Skeletal muscle tissue (tissue), 4 donors: ENCODE measurements around the gene STX19. TPM values are rescaled to one million over a fixed set of nuclear protein-coding genes. Genes with fewer than 3 reads are reported as not detected.
"Not testable (repeated sequence)": the region's sequence is repeated elsewhere in the genome, so short reads cannot be mapped to it uniquely, and the experiment has no call there.

Experiments
- H3K27ac ChIP-seq: one replicate; pipeline ENCODE4 v1.7.0; 2013; ENCODE audit warnings: mild to moderate bottlenecking, low read depth, low read length, inconsistent platforms
- H3K27me3 ChIP-seq, 3 donors: one replicate each; pipeline ENCODE4 v1.7.0; 2013; ENCODE audit warnings: low read length in 3 of 3; ENCODE audit not compliant: control insufficient read depth in 3 of 3, insufficient read depth in 3 of 3
- H3K36me3 ChIP-seq, 3 donors: one replicate each; pipeline ENCODE4 v1.7.0; 2013; ENCODE audit warnings: low read length in 3 of 3; ENCODE audit not compliant: control insufficient read depth in 3 of 3, insufficient read depth in 3 of 3
- H3K4me1 ChIP-seq, 3 donors: one replicate each; pipeline ENCODE4 v1.7.0; 2013; ENCODE audit warnings: low read length in 3 of 3, mild to moderate bottlenecking in 3 of 3; ENCODE audit not compliant: control insufficient read depth in 3 of 3, insufficient read depth in 3 of 3
- H3K4me3 ChIP-seq, 3 donors: one replicate each; pipeline ENCODE4 v1.7.0; 2013; ENCODE audit warnings: low read length in 3 of 3
- H3K9ac ChIP-seq, 3 donors: one replicate each; pipeline ENCODE4 v1.7.0; 2013; ENCODE audit warnings: low read length in 3 of 3, mild to moderate bottlenecking in 3 of 3, moderate library complexity in 2 of 3, low read depth in 1 of 3
- H3K9me3 ChIP-seq, 3 donors: one replicate each; pipeline ENCODE4 v1.7.0; 2013; ENCODE audit warnings: low read length in 3 of 3; ENCODE audit not compliant: control insufficient read depth in 3 of 3
- total RNA-seq: library from RNA; depleted of rRNA; stranded (reverse); fragments of >200 nt; gene quantifications from one replicate; pipeline ENCODE4 v1.2.3, GENCODE V29; 2014
- donor health status: Osteomylitis.

STX19 gene
- total RNA-seq, 1 donor from 2014 or later, result not detected

DNA sequence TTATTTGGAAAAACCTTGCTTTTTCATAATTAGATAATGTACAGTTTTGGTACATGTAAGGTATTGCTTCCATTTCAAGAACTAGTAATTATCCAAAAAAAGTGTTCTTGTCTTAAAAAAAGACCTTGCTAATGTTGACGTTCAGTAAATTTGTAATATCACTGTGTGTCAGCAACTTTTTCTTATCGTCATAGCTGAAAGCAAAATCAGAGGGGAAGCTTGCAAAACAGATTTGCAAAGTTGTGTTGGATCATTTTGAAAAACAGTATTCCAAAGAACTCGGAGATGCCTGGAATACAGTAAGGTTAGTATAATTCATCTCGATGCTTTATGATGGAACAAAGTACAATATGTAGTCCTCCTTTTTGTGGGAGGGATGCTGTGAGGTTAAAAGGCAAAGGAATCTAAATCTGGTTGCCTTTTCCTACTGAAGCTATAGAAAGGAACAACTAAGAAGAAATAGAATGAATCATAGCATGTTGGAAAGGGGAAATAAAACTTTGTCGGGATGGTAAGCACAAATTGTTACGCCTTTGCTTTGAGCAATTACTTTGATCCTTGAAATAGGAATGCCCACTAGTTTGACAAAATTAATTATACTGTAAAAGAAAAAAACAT is 36.0 kb upstream of the STX19 start:
- H3K4me1 ChIP-seq, result peaks cover 3 to 12% (median 11%) of the 10 kb centered on the region in 3 donors
- peaks cover 0 to 11% (median 10%) of the 10 kb centered on the region in 3 donors for H3K36me3 ChIP-seq
- no peaks in the 10 kb centered on the region for H3K27me3 ChIP-seq
- peak overlapping the region; percentile 87 for H3K27ac ChIP-seq
- H3K9me3 ChIP-seq, result no peaks in the 10 kb centered on the region
- peak overlapping the region in 1 of 3 donors; percentile 89 for H3K9ac ChIP-seq
- no peak overlapping the region for H3K4me3 ChIP-seq

DNA sequence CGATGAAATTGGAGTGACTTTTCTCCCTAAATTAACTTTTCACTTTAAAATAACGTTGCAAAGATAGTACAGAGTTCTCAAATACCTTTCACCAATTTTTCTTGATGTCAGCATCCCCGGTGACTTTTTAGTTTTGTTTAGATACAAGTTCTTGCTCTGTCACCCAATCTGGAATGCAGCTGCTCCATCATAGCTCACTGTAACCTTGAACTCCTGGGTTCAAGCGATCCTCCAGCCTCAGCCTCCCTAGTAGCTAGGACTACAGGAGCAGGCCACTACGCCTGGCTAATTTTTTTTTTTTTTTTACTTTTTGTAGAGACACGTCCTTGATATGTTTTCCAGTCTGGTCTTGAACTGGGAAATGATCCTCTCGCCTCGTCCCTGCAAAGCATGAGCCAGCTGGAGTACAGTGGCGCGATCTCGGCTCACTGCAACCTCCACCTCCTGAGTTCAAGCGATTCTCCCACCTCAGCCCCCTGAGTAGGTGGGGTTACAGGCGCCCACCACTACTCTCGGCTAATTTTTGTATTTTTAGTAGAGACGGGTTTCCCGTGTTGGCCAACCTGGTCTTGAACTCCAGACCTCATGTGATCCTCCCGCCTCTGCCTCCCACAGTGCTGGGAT is 35.2 kb upstream of the STX19 start:
- Histone ChIP-seq H3K4me1 (peaks cover 3 to 12% (median 11%) of the 10 kb centered on the region in 3 donors), H3K36me3 (peaks cover 0 to 11% (median 10%) of the 10 kb centered on the region in 3 donors), H3K4me3 (peak overlapping the region; percentile 89 to 91 (median 89)), H3K27me3 (no peaks in the 10 kb centered on the region), H3K9ac (peak overlapping the region; percentile 84 to 89 (median 88)), H3K9me3 (no peaks in the 10 kb centered on the region), H3K27ac (peak overlapping the region; percentile 87)

DNA sequence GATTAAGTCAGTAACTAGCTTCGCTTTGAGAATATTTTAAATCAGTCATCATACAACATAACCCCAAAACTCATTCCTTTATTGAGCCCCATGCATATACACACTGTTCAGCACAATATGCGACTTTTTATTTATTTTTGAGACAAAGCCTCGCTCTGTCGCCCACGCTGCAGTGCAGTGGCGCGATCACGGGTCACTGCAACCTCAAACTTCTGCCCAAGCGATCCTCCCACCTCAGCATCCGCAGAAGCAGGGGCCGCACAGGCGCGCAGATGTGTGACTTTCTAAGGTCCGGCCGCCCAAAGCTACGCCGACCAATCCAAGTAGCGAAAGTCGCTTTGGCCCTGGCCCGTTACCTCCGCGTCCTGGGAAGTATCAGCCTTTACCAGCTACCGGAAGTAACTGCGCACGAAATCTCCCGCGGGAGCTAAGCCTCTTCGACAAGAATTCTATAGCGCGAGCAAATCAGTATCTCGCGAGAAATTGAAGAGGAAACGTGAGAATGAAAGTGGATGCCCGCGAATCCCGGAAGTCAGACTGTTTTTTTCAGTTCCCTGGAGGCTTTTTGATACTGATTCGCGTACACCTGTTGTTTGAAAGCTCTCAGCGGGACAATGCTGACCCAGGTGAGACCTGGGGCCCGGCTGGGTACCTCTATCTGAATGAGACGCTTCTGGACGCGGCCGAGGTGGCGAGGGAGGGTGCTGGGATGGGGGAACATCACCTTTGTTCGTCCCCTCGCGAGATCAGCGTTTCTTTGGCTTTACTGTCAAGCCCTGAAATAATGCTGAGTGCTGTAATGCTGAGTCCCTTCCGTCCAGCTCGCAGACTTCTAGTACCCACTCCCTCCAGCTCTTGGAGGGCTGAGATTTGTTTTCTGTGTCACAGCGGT is 34.4 kb upstream of the STX19 start, which contains the start of the genes DHFR2 and NSUN3:
DHFR2 (minus strand) TSS at position 404 of the 892 bp plus-strand sequence. CDS start 1,405 bp downstream, outside the sequence.
NSUN3 (plus strand) TSS at position 549 of the 892 bp plus-strand sequence; CDS start at position 615, 66 bp downstream.
- H3K9ac ChIP-seq, result peak within 1 kb of the TSS; percentile 84 to 89 (median 88)
- H3K4me1 ChIP-seq, result peaks cover 3 to 12% (median 11%) of the 10 kb centered on the region in 3 donors
- H3K27ac ChIP-seq, result peak within 1 kb of the TSS; percentile 87
- no peaks in the 10 kb centered on the region for H3K27me3 ChIP-seq
- H3K4me3 ChIP-seq, result peak within 1 kb of the TSS; percentile 89 to 91 (median 89)
- H3K9me3 ChIP-seq, result no peaks in the 10 kb centered on the region
- H3K36me3 ChIP-seq, result peaks cover 0 to 11% (median 10%) of the 10 kb centered on the region in 3 donors

DNA sequence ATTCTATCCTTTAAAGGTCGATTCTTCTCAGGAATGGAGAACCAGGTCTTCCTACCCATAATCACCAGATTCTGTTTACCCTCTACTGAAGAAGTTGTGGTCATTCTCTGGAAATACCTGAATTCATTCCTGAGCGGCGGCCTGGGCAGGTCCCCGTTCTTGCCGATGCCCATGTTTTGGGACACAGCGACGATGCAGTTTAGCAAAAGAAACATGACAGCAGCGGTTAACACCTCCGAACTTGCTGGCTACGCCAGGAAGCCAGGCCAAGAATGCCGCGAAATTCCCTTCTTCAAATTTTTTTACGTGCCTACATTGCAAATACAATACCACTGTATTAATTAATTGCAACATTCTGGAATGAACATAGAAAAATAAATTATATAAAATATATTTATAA is 32.9 kb upstream of the STX19 start:
- H3K9ac ChIP-seq, result no peak overlapping the region
- no peaks in the 10 kb centered on the region for H3K9me3 ChIP-seq
- no peak overlapping the region for H3K4me3 ChIP-seq
- H3K27me3 ChIP-seq, result no peaks in the 10 kb centered on the region
- peaks cover 0 to 5% (median 0%) of the 10 kb centered on the region in 3 donors for H3K36me3 ChIP-seq
- peaks cover 3 to 12% (median 11%) of the 10 kb centered on the region in 3 donors for H3K4me1 ChIP-seq
- H3K27ac ChIP-seq, result no peak overlapping the region

DNA sequence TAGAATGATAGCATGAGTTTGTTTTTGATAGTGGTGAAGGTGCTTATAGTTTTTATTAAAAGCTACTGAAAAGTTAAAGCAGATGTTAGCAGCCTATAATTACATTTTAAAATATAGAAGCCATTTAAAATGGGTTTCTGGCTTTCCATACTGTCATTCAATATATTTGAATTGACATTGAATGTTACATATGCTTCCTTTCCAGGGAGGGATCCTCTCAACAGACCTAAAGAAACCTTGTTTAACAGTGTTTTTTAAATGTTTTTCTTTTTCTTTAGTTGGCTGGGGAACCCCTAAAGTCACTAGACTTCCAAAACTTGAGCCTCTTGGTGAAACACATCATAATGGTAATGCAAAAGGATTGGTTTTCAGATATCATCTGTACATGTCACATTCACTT is 22.1 kb upstream of the STX19 start:
- Histone ChIP-seq H3K9ac (no peak overlapping the region), H3K36me3 (no peaks in the 10 kb centered on the region), H3K4me3 (no peak overlapping the region), H3K27ac (no peak overlapping the region), H3K4me1 (no peaks in the 10 kb centered on the region), H3K27me3 (no peaks in the 10 kb centered on the region), H3K9me3 (no peaks in the 10 kb centered on the region)

DNA sequence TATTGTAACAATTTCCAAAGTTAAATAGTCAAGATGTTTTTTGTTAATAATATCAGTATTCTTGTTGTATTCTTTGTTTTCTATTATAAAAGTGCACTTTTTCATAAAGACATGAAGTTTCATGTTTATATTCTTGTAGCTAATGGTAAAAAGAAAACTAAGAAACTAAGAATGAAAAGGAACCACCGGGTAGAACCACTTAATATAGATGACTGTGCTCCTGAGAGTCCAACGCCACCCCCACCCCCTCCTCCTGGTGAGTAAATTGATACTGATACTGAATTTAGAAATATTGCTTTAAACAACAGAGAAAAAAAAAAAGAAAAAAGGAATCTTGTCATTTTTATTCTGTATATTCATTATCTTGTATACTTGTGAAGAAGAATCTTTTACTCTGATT is 20.9 kb upstream of the STX19 start:
- Histone ChIP-seq H3K9ac (no peak overlapping the region), H3K27me3 (no peaks in the 10 kb centered on the region), H3K4me3 (no peak overlapping the region), H3K27ac (no peak overlapping the region), H3K36me3 (no peaks in the 10 kb centered on the region), H3K9me3 (no peaks in the 10 kb centered on the region), H3K4me1 (no peaks in the 10 kb centered on the region)

DNA sequence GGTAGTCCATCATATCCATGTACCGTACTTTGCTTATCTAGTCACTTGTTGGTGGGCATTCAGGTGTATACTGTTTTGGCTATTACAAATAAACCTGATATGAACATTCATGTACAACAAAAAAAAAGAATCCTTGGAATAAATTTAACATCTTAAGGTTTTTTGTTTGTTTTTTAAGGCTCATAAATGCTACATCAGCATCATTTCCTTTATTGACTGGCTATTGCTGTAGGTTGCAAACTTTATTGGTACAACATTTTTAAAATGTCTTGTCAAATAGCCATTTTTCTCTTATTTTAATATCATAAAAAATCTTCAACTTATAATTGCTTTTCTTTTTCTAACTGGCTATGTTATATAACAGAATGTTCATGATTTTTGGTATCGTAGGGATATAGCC is 18.1 kb upstream of the STX19 start:
- Histone ChIP-seq H3K27me3 (no peaks in the 10 kb centered on the region), H3K27ac (no peak overlapping the region), H3K4me3 (no peak overlapping the region), H3K4me1 (no peaks in the 10 kb centered on the region), H3K9ac (no peak overlapping the region), H3K9me3 (no peaks in the 10 kb centered on the region), H3K36me3 (no peaks in the 10 kb centered on the region)

DNA sequence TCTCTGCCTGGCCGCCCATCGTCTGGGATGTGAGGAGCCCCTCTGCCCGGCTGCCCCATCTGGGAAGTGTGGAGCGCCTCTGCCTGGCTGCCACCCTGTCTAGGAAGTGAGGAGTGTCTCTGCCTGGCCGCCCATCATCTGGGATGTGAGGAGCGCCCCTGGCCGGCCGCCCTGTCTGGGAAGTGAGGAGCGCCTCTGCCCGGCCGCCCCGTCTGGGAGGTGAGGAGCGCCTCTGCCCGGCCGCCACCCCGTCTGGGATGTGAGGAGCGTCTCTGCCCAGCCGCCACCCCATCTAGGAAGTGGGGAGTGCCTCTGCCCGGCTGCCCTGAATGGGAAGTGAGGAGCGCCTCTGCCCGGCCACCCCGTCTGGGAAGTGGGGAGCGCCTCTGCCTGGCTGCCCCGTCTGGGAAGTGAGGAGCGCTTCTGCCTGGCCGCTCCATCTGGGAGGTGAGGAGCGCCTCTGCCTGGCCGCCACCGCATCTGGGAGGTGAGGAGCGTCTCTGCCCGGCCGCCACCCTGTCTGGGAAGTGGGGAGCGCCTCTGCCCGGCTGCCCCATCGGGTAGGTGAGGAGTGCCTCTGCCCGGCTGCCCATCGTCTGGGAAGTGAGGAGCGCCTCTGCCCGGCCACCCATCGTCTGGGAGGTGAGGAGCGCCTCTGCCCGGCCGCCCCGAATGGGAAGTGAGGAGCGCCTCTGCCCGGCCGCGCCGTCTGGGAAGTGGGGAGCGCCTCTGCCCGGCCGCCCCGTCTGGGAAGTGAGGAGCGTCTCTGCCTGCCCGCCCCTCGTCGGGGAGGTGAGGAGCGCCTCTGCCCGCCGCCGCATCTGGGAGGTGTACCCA is 15.9 kb upstream of the STX19 start:
- not testable (repeated sequence) for H3K27me3 ChIP-seq, H3K9ac ChIP-seq

DNA sequence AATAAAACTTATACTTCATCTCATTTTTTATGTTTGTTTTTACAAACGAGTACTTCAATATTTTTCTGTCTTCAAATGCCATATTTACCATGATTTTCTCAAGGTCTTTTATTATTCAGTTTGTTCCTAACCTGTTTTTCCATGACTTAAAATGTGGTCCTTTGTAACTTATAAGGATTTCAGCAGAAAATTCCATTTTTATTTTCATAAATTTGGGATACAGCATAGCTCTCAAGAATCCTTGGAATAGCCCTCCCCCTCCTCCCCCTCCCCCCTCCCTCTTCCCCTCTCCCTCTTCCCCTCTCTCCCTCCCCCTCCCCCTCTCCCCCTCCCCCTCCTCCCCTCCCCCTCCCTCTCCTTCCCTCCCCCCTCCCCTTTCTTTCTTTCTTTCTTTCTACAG is 14.9 kb upstream of the STX19 start:
- H3K27me3 ChIP-seq, result no peaks in the 10 kb centered on the region
- no peaks in the 10 kb centered on the region for H3K4me1 ChIP-seq
- no peak overlapping the region for H3K9ac ChIP-seq
- no peak overlapping the region for H3K27ac ChIP-seq
- H3K9me3 ChIP-seq, result no peaks in the 10 kb centered on the region
- no peak overlapping the region for H3K4me3 ChIP-seq
- H3K36me3 ChIP-seq, result no peaks in the 10 kb centered on the region

More for the DNA sequence above, 15.9 kb upstream of the STX19 start:
- not testable (repeated sequence) for H3K36me3 ChIP-seq, H3K9me3 ChIP-seq, H3K4me3 ChIP-seq, H3K27ac ChIP-seq, H3K4me1 ChIP-seq
